ENCODE results near the gene GCNT4.

GRCh38 chr5:75081510-75081909 lies 29.2 kb upstream of the GCNT4 start:
- TF ChIP-seq CTCF (conservative IDR thresholded peaks at IDR 0.05; ENCODE audit: low read depth, low read length), result no peak
- TF ChIP-seq EZH2 (IDR thresholded peaks at IDR 0.05; ENCODE audit: low read length, unreplicated experiment), result no peak
- no peak for TF ChIP-seq EZH2phosphoT487 (IDR thresholded peaks at IDR 0.05; ENCODE audit: borderline replicate concordance, low read length)
